Pons (tissue), 1 donor: ENCODE data around the gene TMEM225B.
A peak's percentile ranks its signal among the peaks of the same experiment; 100 is the strongest.
"Not testable (repeated sequence)": the region's sequence is repeated elsewhere in the genome, so short reads cannot be mapped to it uniquely, and the experiment has no call there.

Source experiments
- DNase-seq: peaks from one replicate; pipeline ENCODE4 v3.0.0-alpha.2; 2016; ENCODE audit warnings: low spot score

TMEM225B gene

DNA sequence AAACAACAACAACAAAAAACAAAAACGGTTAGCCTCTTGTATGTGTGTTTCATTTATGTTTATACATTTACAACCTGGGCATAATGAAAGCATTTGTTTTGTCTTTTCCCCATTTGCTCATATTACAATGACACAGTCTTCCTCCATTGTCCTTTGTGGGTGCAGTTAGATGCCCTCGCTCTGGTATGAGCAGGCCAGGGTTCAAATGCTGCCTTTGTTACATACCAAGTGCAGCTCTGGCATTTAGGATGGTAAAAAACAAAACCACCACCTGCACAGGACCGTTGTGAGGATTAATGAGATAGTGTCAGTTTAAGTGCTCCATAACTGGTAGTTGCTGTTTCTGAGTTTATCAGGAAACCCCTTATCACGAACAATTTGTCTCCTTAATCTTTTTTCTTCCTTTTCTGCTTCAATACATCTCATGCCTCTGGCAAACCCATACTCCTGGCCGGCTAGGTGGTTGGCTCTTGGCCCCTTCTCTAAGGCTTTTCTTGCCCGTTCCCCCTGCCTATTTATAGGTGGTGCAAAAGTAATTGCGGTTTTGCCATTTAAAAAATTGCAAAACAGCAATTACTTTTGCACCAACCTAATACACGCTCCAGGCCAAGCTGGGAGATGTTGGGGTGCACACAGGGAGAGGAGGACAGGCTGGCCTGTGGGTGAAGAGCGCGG lies 18.6 kb upstream of the TMEM225B start:
- peak; percentile 81 for DNase-seq

DNA sequence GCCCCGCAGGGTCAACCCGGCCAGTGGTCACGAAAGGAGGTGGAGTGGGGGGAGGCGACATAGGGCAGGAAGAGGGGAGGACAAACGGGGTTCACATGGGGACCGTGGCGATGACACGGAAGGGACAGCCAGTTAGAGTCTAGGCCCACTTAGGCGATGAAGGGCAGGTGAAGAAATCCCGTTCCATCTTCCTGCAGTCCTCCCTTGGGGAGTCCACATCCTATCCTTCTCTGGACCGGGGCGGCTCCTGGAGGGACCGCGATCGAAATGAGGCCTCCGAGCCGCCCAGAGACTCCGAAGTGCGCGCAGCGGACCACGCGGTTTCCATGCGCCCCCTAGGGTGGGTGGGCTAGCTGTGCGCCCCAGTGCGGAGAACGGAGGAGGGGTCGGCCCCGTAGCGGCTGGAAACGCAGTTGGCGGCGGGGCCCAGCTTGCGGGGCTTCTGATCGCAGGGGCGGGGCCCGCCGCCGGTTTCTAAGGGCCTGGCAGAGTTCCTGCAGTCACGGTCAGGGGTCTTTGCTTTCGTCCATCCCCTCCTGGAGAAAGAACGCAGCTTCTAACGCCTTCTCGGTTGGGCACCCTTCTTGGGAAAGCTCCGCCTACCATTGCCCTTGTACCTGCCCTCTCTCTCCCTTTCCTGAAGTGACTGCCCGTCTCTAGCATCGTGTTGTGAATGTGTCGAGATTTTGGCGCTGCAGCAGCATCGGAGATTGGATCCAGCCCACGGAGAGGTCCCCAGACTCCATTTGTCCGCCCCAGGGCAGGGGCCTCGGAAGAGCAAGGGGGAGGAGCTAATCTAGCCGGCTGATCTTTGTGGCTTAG lies 17.9 kb upstream of the TMEM225B start:
- DNase-seq = no peak

DNA sequence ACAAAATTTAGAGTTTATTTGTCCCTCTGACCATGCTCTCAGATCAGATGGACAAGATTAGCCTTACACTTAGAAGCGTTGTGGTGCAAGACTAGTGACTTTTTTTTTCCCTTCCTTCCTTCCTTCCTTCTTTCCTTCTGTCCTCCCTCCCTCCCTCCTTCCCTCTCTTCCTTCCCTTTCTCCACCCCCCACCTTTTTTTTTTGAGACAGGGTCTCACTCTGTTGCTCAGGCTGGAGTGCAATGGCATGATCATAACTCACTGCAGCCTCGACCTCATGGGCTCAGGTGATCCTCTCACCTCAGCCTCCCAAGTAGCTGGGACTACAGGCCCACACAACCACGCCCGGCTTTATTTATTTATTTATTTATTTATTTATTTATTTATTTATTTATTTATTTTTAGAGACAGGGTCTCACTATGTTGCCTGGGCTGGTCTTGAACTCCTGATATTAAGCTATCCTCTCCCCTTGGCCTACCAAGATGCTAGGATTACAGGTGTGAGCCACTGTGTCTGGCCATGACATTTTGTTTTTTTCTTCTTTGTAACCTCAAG lies 17.2 kb upstream of the TMEM225B start:
- not testable (repeated sequence) for DNase-seq

DNA sequence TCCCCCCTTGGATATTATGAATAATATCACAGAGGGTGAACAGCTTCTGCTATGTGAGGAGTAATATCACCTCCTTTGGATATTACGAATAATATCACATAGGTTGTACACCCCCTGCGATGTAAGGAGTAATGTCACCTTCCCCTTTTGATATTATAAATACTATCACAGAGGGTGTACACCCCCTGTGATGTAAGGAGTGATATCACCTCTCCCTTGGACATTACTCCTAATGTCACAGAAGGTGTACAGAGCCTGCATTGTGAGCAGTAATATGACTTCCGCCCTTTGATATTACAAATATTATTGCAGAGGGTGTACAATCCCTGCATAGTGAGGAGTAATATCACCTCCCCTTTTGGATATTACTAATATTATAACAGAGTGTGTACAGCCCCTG lies 9.2 kb upstream of the TMEM225B start:
- no peak for DNase-seq

DNA sequence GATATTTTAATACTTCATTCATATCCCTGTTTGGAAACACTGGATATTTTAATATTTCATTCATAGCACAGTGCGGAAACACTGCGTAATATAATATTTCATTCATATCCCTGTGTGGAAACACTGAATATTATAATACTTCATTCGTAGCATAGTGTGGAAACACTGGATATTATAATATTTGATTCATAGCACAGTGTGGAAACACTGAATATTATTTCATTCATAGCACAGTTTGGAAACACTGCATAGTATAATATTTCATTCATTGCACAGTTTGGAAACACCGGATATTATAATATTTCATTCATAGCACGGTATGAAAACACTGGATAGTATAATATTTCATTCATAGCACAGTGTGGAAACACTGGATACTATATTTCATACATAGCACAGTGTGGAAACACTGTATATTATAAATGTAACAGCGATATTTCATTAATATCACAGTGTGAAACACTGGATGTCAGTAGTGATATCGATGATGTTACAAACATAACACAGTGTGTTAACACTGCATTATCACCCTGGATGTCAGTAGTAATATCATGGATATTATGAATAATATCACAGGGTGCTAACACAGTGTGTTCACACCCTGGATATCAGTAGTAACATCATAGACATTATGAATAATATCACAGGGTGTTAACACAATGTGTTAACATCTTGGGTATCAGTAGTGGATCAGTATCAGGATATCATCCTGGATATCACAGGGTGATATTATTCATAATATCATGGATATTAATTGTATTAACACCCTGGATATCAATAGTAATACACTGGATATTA lies 2.9 kb upstream of the TMEM225B start:
- no peak for DNase-seq

DNA sequence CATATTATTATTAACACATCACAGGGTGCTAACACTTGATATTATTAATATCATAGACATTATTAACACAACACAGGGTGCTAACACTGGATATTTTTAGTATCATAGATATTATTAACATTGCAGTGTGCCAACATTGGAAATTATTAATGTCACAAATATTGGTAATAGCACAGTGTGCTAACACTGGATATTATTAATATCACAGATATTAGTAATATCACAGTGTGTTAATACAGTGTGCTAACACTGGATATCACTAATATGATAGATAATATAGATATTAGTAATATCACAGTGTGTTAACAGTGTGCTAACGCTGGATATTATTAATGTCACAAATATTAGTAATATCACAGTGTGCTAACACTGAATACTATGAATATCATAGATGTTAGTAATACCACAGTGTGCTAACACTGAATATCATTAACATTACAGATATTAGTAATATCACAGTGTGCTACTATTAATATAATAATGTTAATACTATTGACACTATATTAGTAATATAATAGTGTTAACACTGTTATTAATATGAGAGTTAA lies 1.6 kb upstream of the TMEM225B start:
- DNase-seq = no peak

DNA sequence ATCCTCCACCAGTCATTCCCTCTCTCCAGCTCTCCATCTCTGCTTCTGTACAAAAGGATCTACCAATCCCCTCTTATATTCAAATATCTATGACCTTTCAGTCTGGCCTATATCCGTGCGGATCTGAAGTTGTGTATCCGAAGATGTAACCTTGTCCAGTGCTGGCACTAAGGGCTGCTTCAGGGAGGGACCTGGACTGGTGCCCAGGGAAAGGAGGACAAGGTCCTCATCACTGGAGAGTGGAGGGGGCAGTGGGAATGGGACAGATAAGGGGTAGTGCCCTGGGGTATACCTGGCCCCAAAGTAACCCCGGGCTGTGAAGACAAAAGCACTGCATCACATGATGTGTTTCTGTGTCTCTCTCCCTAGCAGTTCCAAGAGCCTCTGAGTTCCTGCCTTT lies 1.8 kb downstream of the TMEM225B start:
- DNase-seq = no peak

DNA sequence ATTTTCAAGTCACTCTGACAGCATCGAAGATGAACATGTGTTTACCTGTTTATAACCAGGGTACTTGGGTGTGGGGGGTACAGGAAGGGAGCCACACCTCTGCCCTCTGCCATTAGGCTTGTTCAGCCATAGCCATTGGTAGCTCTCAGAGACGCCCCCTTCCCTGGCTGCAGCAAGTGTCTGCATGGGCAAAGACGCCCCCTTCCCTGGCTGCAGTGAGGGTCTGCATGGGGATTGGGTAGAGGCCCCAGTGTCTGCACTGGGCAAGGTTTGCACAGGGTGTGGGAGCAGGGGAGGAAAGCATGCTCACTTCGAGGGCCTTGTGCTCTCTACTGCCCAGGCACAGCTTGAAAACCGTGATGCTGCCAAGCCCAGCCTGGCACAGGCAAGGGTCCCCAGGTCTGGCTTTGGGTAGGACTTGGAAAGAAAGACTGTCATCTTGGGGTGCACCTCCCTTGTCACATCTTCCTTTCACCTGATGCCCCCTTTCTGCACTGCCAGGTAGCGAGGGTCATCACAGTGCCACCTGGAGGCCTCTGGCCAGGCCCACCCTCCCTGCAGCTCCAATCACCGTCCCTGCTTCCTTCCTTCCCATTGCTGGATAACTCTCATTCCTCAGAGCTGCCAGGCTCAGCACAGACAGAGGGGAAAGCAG lies 3.7 kb downstream of the TMEM225B start:
- DNase-seq = no peak

DNA sequence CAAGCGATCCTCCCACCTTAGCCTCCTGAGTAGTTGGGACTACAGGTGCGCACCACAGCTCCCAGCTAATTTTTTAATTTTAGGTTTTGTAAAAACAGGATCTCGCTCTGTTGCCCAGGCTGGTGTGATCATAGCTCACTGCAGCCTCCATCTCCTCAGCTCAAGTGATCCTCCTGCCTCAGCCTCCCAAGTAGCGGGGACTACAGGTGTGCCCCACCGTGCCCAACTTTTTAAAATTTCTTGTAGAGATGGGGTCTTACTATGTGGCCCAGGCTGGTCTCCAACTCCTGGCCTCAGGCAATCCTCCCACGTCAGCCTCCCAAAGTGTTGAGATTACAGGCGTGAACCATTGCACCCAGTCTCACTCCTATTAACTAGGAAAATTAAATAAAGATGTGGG lies 7.5 kb downstream of the TMEM225B start:
- DNase-seq = no peak

DNA sequence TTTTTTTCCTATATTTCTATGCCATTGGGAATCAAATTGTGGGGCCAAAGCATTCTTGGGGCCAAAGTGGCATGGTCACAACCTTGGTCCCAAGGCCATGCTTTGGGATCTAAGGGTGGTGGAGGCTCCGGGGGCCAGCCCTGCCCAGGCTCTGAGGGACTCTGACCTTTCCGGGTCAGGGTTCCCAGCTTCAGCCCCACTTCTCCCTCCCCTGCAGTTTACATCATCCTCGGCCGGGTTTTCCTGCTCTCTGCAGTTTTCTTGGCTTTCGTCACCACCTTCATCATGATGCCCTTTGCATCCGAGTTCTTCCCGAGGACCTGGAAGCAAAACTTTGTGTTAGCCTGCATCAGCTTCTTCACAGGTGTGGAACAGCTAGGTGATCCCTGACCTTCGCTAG lies 8.5 kb downstream of the TMEM225B start:
- no peak for DNase-seq

DNA sequence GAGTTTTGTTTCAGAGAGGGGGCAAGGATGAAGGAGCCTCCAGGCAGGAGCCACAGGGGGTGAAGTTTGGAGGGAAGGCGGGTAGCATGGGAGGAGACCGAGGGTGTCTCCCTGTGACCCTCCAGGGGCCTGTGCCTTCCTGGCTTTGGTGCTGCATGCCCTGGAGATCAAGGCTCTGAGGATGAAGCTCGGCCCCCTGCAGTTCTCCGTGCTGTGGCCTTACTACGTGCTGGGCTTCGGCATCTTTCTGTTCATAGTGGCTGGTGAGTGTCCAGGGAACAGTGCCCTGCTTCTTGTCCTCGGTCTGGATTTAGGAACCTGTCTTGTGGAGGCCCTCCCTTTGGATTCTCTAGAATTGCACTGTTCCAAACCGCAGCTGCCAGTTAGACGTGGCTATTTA lies 9.5 kb downstream of the TMEM225B start:
- no peak for DNase-seq

DNA sequence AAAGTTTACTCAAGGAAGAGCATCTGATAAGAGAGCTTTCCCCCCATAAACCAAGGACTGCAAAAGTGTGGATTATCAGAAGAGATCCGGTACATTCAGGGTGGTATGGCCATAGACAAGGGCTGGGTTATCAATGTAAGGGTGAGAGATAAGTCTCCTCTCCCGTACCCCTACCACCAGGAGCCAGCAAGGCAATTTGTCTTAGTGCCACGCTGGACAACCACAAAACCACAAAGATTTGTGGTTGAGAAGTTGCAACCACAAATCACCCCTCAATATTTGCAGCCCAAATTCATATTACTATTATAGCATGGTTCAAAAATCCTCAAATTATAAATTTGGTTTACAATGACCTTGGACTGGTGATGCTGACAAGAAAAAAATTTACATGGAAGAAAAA lies 16.4 kb downstream of the TMEM225B start:
- no peak for DNase-seq

DNA sequence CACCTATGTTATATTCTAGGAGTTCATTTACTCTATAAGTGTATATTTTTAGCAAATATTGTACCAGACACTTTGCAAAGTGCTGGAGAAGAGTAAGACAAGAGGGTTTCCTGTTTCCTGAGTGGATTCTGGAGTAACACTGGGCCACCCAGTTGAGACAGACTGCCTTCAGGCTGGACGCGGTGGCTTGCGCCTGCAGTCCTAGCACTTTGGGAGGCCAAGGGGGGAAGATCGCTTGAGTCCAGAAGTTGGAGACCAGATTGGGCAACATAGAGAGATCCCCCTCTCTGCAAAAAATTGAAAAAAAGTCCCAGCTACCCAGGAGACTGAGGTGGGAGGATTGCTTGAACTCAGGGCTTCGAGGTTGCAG lies 17.9 kb downstream of the TMEM225B start:
- no peak for DNase-seq

DNA sequence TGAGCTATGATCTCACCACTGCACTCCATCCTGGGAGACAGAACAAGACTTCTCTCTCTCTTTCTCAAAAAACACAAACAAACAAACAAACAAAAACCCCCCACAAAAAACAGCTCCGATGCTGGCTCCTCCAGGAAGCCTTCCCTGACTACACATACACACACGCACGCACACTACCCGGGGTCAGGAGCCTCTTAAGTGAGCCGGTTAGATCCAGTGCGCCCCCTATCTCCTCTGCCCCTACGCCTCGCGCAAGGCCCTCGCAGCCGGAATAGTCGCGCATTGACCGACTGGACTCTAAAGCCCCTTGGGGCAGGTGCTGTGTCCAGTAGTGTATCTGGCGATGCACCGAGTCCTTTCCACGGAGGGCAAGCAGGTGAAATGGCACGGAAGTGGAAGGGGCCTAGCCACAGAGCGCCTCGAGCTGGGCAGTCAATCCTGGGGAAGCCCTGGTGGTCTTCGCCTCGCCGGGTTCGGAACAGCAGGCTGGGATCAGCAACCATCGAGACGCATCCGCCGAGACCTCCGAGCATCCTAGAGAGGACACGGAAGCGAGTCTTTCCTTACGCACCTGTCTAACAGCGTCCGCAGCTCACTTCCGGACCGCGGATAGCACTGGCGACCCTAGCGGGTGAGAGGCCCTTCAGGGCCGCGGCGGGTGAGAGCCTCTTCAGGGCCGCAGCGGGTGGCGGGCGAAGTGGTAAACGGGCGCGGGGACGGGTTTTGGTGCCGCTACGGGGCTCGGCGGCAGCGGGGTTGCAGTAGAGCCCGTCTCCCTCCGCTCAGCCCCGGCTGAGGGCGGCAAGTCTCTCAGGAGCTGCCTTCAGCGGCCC lies 18.5 kb downstream of the TMEM225B start, which contains the start of gene ZSCAN25:
TSS of gene ZSCAN25 (plus strand) at position 588 of the 833 bp plus-strand sequence. CDS start 2,661 bp downstream, outside the sequence.
- DNase-seq = peak; percentile 84

DNA sequence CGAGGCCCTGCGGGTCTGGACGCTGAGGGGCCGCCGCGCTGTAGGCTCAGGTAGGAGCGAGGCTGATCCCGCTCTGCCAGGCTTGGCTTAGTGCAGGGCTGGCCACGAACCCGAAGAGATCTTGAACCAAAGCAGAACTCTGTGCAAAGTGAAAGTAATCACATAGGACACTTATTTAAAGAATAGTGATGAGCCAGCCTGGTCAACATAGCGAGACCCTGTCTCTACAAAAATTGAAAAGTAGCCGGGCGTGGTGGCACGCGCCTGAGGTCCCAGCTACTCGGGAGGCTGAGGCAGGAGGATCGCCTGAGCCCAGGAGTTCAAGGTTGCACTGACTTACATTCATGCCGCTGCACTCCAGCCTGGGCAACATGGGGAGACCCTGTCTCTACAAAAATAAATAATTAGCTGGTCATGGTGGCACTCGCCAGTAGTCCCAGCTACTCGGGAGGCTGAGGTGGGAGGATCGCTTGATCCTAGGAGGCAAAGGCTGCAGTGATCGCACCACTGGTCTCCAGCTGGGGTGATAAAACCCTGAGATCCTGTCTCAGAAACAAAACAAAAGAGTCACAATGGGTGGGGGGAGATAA lies 19.2 kb downstream of the TMEM225B start:
- DNase-seq = no peak

DNA sequence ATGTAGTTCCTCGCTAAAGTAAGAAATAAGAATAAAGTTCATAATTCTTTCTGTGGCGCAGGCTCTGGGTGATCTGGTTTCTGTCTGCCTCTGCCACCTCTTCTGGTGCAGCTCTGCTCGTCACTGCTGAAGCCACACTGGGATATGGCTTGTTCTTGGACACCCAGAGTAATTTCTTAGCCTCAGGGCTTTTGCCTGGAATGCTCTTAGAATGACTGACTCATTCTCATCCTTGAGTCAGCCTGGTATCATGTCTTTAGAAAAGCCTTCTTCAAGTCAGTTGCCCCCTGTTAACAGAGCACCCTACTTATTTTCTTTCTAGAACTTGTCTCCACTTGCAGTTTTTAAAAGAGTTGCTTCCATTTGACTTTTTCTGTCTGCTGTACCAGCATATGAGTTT lies 20.7 kb downstream of the TMEM225B start:
- no peak for DNase-seq

DNA sequence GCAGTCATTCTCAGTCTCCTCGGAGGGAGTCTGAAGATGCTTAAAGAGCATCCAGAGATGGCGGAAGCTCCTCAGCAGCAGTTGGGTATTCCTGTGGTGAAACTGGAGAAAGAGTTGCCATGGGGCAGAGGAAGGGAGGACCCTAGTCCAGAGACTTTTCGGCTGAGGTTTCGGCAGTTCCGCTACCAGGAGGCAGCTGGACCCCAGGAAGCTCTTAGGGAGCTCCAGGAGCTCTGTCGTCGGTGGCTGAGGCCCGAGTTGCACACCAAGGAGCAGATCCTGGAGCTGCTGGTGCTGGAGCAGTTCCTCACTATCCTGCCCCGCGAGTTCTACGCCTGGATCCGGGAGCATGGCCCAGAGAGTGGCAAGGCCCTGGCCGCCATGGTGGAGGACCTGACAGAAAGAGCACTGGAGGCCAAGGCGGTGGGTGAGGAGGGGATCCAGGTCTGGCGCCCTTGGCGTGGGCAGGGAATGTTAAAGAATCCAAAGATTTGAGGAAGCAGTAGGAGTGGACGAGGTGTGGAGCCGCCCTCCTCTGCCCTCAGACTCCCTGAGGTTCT lies 21.6 kb downstream of the TMEM225B start:
- DNase-seq = no peak

DNA sequence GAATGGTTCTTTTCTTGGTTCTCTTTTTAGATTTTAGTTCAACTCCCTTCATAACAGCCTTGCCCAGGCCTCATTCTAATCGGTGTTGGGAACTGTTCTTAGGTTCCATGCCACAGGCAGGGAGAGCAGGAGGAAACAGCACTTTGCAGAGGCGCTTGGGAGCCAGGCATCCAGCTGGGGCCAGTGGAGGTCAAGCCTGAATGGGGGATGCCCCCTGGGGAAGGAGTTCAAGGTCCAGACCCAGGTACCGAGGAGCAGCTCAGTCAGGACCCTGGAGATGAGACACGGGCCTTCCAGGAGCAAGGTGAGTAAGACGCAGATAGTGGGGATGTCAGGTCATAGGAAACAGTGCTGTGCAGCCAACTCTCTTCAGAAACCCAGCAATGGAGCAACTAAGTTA lies 23.2 kb downstream of the TMEM225B start:
- DNase-seq = no peak

DNA sequence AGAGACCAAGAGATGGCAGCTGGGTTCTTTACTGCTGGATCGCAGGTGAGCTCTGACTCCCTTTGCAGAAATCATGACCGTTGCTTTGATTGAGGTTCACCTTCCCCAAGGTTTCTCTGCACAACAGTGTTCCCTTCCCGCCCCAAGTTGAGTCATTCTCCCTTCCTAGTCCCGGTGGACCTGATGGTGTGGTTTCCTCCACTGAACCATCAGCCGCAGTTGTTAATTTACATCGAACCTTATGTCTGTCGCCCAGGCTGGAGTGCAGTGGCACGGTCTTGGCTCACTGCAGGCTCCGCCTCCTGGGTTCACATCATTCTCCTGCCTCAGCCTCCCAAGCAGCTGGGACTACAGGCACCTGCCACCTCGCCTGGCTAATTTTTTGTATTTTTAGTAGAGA lies 24.5 kb downstream of the TMEM225B start:
- no peak for DNase-seq

DNA sequence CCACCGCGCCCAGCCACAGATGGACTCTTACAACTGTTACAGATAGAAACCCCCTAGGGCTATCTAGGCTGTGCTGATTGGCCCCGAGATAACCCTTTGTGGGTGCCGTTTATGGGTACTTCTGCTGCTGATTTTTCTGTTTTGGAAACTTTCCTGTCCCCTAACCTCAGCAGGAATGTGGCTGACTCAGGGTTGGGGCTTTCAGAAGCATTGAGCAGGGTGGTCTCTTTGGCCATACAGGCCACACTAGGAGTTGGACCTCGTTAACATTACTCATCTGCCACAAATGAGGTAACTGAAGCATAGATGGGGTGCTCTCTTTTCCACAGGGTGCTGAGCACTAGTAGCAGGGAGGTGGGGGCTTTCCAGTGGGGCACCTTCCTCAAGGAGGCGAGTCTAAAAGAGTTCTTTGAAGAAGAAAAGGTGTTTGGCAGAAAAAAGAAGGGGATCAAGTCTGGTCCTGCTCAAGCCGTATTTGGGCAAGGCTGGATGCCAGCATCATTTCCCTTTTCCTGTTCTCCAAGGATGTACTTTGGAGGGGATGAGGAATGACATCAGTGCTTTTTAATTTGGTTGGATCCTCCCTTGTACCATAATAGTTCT lies 25.1 kb downstream of the TMEM225B start:
- no peak for DNase-seq
